ENCODE data around the gene SLC34A1.

- TF ChIP-seq CTCF (IDR thresholded peaks at IDR 0.05; ENCODE audit: low read depth, low read length, missing input control) (no peak), ATF3 (IDR thresholded peaks at IDR 0.05) (no peak), RAD21 (IDR thresholded peaks at IDR 0.05) (no peak), YY1 (IDR thresholded peaks at IDR 0.05) (no peak), HNF4A (conservative IDR thresholded peaks at IDR 0.05) (no peak), GABPA (IDR thresholded peaks at IDR 0.05 in 1 of 2, conservative IDR thresholded peaks at IDR 0.05 in 1 of 2) (no peak), MAX (IDR thresholded peaks at IDR 0.05) (no peak), SP1 (IDR thresholded peaks at IDR 0.05) (no peak), TAF1 (conservative IDR thresholded peaks at IDR 0.05) (no peak), JUND (IDR thresholded peaks at IDR 0.05) (no peak), EGR1 (IDR thresholded peaks at IDR 0.05; ENCODE audit: low read depth in 2 of 2) (no peak), RXRA (IDR thresholded peaks at IDR 0.05) (no peak), FOXA1 (IDR thresholded peaks at IDR 0.05) (no peak)
- TF ChIP-seq, protein P1, sequence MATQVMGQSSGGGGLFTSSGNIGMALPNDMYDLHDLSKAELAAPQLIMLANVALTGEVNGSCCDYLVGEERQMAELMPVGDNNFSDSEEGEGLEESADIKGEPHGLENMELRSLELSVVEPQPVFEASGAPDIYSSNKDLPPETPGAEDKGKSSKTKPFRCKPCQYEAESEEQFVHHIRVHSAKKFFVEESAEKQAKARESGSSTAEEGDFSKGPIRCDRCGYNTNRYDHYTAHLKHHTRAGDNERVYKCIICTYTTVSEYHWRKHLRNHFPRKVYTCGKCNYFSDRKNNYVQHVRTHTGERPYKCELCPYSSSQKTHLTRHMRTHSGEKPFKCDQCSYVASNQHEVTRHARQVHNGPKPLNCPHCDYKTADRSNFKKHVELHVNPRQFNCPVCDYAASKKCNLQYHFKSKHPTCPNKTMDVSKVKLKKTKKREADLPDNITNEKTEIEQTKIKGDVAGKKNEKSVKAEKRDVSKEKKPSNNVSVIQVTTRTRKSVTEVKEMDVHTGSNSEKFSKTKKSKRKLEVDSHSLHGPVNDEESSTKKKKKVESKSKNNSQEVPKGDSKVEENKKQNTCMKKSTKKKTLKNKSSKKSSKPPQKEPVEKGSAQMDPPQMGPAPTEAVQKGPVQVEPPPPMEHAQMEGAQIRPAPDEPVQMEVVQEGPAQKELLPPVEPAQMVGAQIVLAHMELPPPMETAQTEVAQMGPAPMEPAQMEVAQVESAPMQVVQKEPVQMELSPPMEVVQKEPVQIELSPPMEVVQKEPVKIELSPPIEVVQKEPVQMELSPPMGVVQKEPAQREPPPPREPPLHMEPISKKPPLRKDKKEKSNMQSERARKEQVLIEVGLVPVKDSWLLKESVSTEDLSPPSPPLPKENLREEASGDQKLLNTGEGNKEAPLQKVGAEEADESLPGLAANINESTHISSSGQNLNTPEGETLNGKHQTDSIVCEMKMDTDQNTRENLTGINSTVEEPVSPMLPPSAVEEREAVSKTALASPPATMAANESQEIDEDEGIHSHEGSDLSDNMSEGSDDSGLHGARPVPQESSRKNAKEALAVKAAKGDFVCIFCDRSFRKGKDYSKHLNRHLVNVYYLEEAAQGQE (IDR thresholded peaks at IDR 0.05): no peak
These were observed 18.2 kb upstream of the SLC34A1 start for GRCh38 chr5:177365845-177366527.
